Activated naive CD8-positive, alpha-beta T cell treated with anti-CD3 and anti-CD28 coated beads, Interleukin-2, amount 50 U/mL, for 24 hours (primary cell): ENCODE measurements around the gene FXYD6.

Experiments
- ATAC-seq: fragments of 150-1000 bp; cut with Tn5 transposase; one replicate; pipeline ENCODE4 v1.10.0; 2021
- DNase-seq: peaks from one replicate; pipeline ENCODE4 v3.0.0; 2021
- H3K27ac Mint-ChIP-seq: one replicate; pipeline ENCODE4 v1.8.0; 2021; ENCODE audit warnings: mild to moderate bottlenecking, mixed read lengths
- H3K27me3 Mint-ChIP-seq: one replicate; pipeline ENCODE4 v1.8.0; 2021; ENCODE audit warnings: mixed read lengths
- H3K36me3 Mint-ChIP-seq: one replicate; pipeline ENCODE4 v1.8.0; 2021; ENCODE audit warnings: low read depth, mixed read lengths
- H3K4me1 Mint-ChIP-seq: one replicate; pipeline ENCODE4 v1.8.0; 2021; ENCODE audit warnings: mixed read lengths
- H3K4me3 Mint-ChIP-seq: one replicate; pipeline ENCODE4 v1.8.0; 2021; ENCODE audit warnings: mild to moderate bottlenecking, moderate library complexity, mixed read lengths
- H3K9me3 Mint-ChIP-seq: one replicate; pipeline ENCODE4 v1.8.0; 2021; ENCODE audit warnings: mixed read lengths

The FXYD6 gene

GRCh38 chr11:117905524-117905923, 29.1 kb upstream of the FXYD6 start:
- DNase-seq (no peak), ATAC-seq (no peak)
- Mint-ChIP-seq H3K27ac (no peak overlapping the region), H3K4me1 (peaks cover 15% of the 10 kb centered on the region), H3K36me3 (no peaks in the 10 kb centered on the region), H3K4me3 (no peak overlapping the region), H3K9me3 (no peaks in the 10 kb centered on the region), H3K27me3 (no peaks in the 10 kb centered on the region)

- no peak for ATAC-seq
- DNase-seq: no peak
- Mint-ChIP-seq H3K36me3 (no peaks in the 10 kb centered on the region), H3K4me3 (no peak overlapping the region), H3K4me1 (peaks cover 21% of the 10 kb centered on the region), H3K27me3 (no peaks in the 10 kb centered on the region), H3K27ac (no peak overlapping the region), H3K9me3 (no peaks in the 10 kb centered on the region)
Measured at GRCh38 chr11:117903505-117904382, 27.3 kb upstream of the FXYD6 start.

- Mint-ChIP-seq H3K27ac (no peak overlapping the region), H3K27me3 (no peaks in the 10 kb centered on the region), H3K4me3 (no peak overlapping the region), H3K36me3 (no peaks in the 10 kb centered on the region), H3K9me3 (no peaks in the 10 kb centered on the region), H3K4me1 (peaks cover 11% of the 10 kb centered on the region)
- DNase-seq (no peak), ATAC-seq (no peak)
Measured at GRCh38 chr11:117902001-117902845, 25.8 kb upstream of the FXYD6 start.

GRCh38 chr11:117901601-117902000, 25.1 kb upstream of the FXYD6 start:
- Mint-ChIP-seq H3K27me3 (no peaks in the 10 kb centered on the region), H3K4me3 (no peak overlapping the region), H3K9me3 (no peaks in the 10 kb centered on the region), H3K36me3 (no peaks in the 10 kb centered on the region), H3K27ac (no peak overlapping the region), H3K4me1 (peaks cover 8% of the 10 kb centered on the region)
- no peak for ATAC-seq
- no peak for DNase-seq

GRCh38 chr11:117900720-117901440, 24.4 kb upstream of the FXYD6 start:
- Mint-ChIP-seq H3K36me3 (no peaks in the 10 kb centered on the region), H3K9me3 (no peaks in the 10 kb centered on the region), H3K4me1 (peaks cover 8% of the 10 kb centered on the region), H3K27ac (no peak overlapping the region), H3K4me3 (no peak overlapping the region), H3K27me3 (no peaks in the 10 kb centered on the region)
- ATAC-seq: no peak
- DNase-seq: no peak

GRCh38 chr11:117900121-117900648, 23.7 kb upstream of the FXYD6 start:
- DNase-seq (no peak), ATAC-seq (peak; percentile 40)
- Mint-ChIP-seq H3K9me3 (no peaks in the 10 kb centered on the region), H3K27ac (no peak overlapping the region), H3K27me3 (no peaks in the 10 kb centered on the region), H3K4me3 (no peak overlapping the region), H3K4me1 (peaks cover 8% of the 10 kb centered on the region), H3K36me3 (no peaks in the 10 kb centered on the region)

GRCh38 chr11:117898059-117898458, 21.6 kb upstream of the FXYD6 start:
- Mint-ChIP-seq H3K9me3 (peaks cover 2% of the 10 kb centered on the region), H3K4me1 (peaks cover 8% of the 10 kb centered on the region), H3K4me3 (no peak overlapping the region), H3K27ac (no peak overlapping the region), H3K36me3 (no peaks in the 10 kb centered on the region), H3K27me3 (peaks cover 5% of the 10 kb centered on the region)
- ATAC-seq (no peak), DNase-seq (no peak)

- ATAC-seq (no peak), DNase-seq (no peak)
- no peak overlapping the region for H3K27ac Mint-ChIP-seq
- H3K4me1 Mint-ChIP-seq: no peaks in the 10 kb centered on the region
- no peak overlapping the region for H3K4me3 Mint-ChIP-seq
- peaks cover 16% of the 10 kb centered on the region for H3K9me3 Mint-ChIP-seq
- H3K27me3 Mint-ChIP-seq: peaks cover 5% of the 10 kb centered on the region
- no peaks in the 10 kb centered on the region for H3K36me3 Mint-ChIP-seq
Measured at GRCh38 chr11:117892651-117893050, 16.2 kb upstream of the FXYD6 start.

GRCh38 chr11:117891362-117891761, 14.9 kb upstream of the FXYD6 start:
- ATAC-seq: no peak

GRCh38 chr11:117888139-117888566, 11.7 kb upstream of the FXYD6 start:
- no peak overlapping the region for H3K4me3 Mint-ChIP-seq
- DNase-seq (no peak), ATAC-seq (no peak)
- H3K36me3 Mint-ChIP-seq: no peaks in the 10 kb centered on the region
- no peak overlapping the region for H3K27ac Mint-ChIP-seq
- peaks cover 15% of the 10 kb centered on the region for H3K9me3 Mint-ChIP-seq
- H3K4me1 Mint-ChIP-seq: peaks cover 13% of the 10 kb centered on the region
- H3K27me3 Mint-ChIP-seq: peaks cover 2% of the 10 kb centered on the region

More at GRCh38 chr11:117891362-117891761, 14.9 kb upstream of the FXYD6 start:
- Mint-ChIP-seq H3K4me3 (no peak overlapping the region), H3K9me3 (peaks cover 16% of the 10 kb centered on the region), H3K27ac (no peak overlapping the region), H3K36me3 (no peaks in the 10 kb centered on the region), H3K27me3 (peaks cover 5% of the 10 kb centered on the region), H3K4me1 (no peaks in the 10 kb centered on the region)
- DNase-seq: no peak

- DNase-seq (no peak), ATAC-seq (no peak)
- no peaks in the 10 kb centered on the region for H3K36me3 Mint-ChIP-seq
- H3K9me3 Mint-ChIP-seq: peaks cover 10% of the 10 kb centered on the region
- no peak overlapping the region for H3K27ac Mint-ChIP-seq
- peaks cover 13% of the 10 kb centered on the region for H3K4me1 Mint-ChIP-seq
- H3K4me3 Mint-ChIP-seq: no peak overlapping the region
- peaks cover 2% of the 10 kb centered on the region for H3K27me3 Mint-ChIP-seq
Measured at GRCh38 chr11:117887431-117888138, 11.1 kb upstream of the FXYD6 start.

GRCh38 chr11:117885777-117886176, 9.3 kb upstream of the FXYD6 start:
- ATAC-seq: no peak
- Mint-ChIP-seq H3K4me3 (no peak overlapping the region), H3K9me3 (peaks cover 5% of the 10 kb centered on the region), H3K27me3 (peaks cover 10% of the 10 kb centered on the region), H3K36me3 (no peaks in the 10 kb centered on the region), H3K4me1 (peaks cover 13% of the 10 kb centered on the region), H3K27ac (no peak overlapping the region)
- no peak for DNase-seq

GRCh38 chr11:117884994-117885393, 8.5 kb upstream of the FXYD6 start:
- H3K27me3 Mint-ChIP-seq: peaks cover 17% of the 10 kb centered on the region
- peak overlapping the region; percentile 37 for H3K27ac Mint-ChIP-seq
- peak; percentile 93 for ATAC-seq

GRCh38 chr11:117883063-117883462, 6.6 kb upstream of the FXYD6 start:
- H3K9me3 Mint-ChIP-seq: no peaks in the 10 kb centered on the region

More at GRCh38 chr11:117884994-117885393, 8.5 kb upstream of the FXYD6 start:
- H3K36me3 Mint-ChIP-seq: no peaks in the 10 kb centered on the region
- no peak overlapping the region for H3K4me3 Mint-ChIP-seq
- H3K4me1 Mint-ChIP-seq: peaks cover 13% of the 10 kb centered on the region
- DNase-seq: peak; percentile 43
- peaks cover 1% of the 10 kb centered on the region for H3K9me3 Mint-ChIP-seq

More at GRCh38 chr11:117883063-117883462, 6.6 kb upstream of the FXYD6 start:
- H3K4me3 Mint-ChIP-seq: no peak overlapping the region
- peaks cover 31% of the 10 kb centered on the region for H3K27me3 Mint-ChIP-seq
- H3K4me1 Mint-ChIP-seq: peaks cover 13% of the 10 kb centered on the region
- no peak for ATAC-seq
- H3K36me3 Mint-ChIP-seq: no peaks in the 10 kb centered on the region
- no peak overlapping the region for H3K27ac Mint-ChIP-seq
- DNase-seq: no peak
